Fibroblast of gingiva (primary cell): ENCODE results near the gene HOXD1.

Experiments used
- DNase-seq: peaks from one replicate; pipeline ENCODE4 v3.0.0-alpha.2; 2011; ENCODE audit warnings: low read depth

HOXD1 gene

GRCh38 chr2:176187899-176188773, at the start of gene HOXD1:
TSS of gene HOXD1 (plus strand) at chr2:176188668. CDS start at chr2:176188802, 134 bp downstream.
- DNase-seq, result no peak

DNA sequence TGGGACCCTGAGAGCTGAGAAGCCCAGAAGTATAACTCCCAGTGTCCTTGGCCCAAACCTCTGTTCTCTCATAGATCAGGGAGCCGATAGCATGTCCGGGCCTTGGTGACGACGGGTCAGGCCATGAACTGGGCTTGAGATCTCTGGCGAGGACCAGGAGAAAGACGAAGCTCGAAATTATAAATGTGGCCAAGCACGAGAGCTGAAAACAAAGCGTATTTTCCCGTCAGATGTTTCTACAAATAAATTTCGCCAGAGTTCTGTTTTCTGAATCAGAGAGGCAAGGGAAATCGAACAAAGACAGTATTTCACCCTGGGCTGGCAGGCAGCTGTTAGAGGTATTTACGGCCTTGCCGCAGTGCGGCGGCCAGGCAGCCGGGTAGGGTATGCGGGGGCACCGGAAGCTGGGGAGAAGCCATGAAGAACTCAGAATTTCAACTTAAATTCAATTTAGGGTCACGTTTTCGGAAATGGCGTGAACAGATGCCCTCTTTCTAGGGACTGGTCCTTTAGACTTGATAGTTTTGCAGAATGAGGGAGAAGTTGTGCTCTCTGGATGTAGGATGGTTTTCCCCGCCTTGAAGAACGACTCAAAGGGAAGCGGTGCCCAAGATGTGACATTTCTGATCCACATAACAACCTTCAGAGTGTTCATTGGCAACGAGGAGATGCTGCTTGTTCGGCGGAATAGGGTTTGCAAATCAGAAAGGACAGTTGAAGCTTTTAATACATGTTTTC, 49.4 kb upstream of the HOXD1 start:
- no peak for DNase-seq

GRCh38 chr2:176139661-176140512, 48.6 kb upstream of the HOXD1 start:
- DNase-seq, result no peak

DNA sequence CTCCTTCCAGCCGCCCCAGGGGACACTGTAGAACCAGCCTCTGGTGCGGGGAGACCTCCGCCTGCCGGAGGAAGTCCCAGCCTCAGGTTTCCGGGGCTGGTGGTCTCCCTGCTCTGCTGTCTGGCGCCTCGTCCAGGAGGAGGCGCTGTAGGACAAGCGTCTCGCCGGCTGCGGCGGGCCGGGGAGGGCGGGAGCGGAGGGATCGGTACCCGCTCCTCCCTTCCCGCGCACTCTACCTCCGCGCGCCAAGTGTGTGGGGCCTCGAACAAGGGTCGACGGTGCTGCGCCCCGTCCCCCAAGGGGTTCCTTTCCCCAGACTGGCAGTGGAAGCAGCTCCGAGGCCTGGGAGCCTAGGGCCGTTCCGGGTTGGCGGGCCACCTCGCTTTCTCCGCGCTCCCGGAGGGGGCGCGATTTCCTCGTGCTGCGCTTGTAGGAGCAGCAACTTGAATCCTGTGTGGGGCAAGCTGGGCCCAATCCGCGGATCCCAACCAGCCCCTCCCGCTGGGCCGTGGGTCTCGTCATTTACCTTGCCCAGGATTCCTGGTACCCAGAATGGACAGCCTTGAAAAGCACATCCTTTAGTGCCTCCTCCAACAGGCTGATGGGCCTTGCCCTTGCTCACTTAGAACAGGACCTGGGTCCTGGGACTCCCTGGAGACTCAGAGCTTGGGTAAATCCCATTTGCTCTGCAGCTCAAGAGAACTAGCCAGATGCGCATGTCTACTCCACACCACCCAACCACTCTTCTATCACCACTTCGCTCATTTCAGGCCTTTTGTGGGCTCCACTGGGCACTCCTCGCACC, 47.8 kb upstream of the HOXD1 start:
- peak; percentile 30 for DNase-seq

GRCh38 chr2:176142281-176142680, 46.2 kb upstream of the HOXD1 start:
- no peak for DNase-seq

- DNase-seq, result no peak
Observed at GRCh38 chr2:176145085-176145969, 43.1 kb upstream of the HOXD1 start.

DNA sequence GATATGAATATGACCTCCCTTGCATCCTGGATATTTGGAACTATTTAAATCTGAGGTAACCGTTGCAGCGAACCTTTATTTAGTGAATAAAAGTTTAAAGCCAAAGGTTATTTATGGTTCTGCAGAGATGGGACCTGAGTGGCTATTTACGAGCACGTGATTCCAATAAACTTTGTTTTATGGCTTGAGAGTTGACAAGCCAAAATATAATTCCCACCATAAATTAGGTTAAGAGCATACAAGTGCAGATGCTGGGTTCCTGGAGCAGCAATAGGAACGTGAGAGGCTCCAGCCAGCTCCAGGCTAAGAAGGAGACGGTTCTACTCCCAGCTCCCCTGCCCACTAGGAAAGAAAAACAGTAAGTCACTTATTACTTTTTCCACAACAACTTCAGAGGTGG, 42.4 kb upstream of the HOXD1 start:
- DNase-seq, result no peak

DNA sequence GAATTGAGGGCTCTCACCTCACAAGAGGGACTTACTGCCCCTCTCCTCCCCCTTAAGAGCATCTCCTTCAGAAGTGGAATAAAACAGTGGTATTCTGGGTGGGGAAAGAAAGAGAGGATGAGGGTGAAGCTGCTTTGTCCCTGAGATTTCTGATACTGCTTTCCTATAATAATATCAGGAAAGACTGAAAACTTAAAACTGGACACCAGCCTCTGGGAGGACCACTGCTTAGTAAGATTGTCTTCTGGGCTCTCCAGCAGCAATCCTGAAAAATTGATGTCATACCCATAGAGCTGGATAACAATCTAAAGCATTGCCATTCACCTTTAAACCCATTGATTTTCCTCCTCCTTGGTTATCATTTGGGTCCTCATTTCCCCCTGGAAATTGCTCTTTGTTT, 41.8 kb upstream of the HOXD1 start:
- DNase-seq, result no peak

- no peak for DNase-seq
Observed at GRCh38 chr2:176147210-176147799, 41.2 kb upstream of the HOXD1 start.

DNA sequence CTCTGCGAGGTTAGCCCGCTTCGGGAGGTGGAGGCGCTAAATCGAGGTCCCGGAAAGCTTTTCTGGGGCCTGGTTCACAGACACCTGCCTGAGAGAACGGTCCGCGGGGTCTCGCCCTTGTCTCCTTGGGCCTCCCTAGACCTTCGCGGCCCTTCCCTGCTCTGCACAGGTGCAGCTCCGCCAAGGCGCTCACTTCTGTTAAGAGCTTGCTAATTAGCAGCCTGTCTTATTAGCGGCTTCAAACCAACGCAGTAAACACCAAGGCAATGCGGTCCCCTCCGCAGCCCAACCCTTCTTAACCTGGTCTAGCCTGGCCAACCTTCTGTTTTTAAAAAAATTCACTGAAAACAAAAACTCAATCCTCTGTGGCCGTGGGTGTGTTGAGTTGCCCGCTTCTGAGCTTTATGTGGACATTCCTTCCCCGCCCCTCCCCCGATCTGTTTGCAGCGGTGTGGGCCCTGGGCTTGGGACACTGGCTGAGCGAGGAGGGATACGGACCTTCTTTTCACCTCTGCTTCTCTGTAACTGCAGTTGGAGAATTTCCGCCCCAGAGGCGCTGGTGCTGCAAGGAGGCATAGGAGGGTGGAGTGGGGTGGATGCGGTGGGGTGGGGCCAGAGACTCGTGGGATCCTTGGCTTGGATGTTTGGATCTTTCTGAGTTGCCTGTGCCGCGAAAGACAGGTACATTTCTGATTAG, 40.5 kb upstream of the HOXD1 start:
- no peak for DNase-seq

- no peak for DNase-seq
Observed at GRCh38 chr2:176148751-176149421, 39.6 kb upstream of the HOXD1 start.

GRCh38 chr2:176149481-176149938, 39.0 kb upstream of the HOXD1 start:
- no peak for DNase-seq

GRCh38 chr2:176149939-176150583, 38.4 kb upstream of the HOXD1 start:
- no peak for DNase-seq

DNA sequence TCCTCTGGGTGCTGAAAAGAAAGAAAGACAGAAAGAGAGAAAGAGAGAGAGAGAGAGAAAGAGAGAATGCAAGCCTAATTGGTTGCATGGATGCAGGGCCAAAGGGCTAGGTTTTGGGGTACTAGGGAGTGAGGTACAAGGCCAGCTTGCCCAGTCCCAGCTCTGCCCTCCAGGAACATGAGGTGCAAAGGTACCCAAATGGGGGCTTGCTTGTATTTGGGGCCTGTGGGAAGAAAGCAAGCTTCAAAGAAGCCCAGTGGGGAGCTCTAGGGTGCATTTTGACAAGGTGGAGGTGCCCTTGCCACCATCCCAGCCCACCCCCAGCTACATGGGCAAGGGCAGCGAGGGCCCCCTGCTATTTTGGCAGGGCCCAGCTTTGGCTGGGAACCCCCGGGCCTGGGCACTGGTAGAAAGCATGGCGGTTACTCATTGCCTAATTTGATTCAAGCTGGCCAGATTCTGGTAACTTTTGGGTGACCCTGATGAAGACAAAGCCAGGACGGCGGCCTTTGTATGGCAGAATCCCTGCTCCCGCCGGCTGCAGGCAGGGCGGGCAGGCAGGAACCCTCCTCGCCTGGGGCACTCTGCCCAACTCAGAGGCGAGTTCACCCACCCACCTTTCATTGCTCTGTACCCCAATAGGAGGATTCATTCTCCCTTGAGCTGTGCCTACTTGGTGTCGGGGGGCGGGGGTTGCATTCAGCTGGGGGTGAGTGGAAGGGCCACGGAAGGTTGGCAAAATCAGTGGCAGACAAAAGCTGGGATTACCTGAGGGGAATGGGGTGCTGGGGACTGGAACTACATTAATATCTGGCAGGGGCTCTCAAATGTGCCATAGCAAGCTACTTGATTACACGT, 37.7 kb upstream of the HOXD1 start:
- no peak for DNase-seq

DNA sequence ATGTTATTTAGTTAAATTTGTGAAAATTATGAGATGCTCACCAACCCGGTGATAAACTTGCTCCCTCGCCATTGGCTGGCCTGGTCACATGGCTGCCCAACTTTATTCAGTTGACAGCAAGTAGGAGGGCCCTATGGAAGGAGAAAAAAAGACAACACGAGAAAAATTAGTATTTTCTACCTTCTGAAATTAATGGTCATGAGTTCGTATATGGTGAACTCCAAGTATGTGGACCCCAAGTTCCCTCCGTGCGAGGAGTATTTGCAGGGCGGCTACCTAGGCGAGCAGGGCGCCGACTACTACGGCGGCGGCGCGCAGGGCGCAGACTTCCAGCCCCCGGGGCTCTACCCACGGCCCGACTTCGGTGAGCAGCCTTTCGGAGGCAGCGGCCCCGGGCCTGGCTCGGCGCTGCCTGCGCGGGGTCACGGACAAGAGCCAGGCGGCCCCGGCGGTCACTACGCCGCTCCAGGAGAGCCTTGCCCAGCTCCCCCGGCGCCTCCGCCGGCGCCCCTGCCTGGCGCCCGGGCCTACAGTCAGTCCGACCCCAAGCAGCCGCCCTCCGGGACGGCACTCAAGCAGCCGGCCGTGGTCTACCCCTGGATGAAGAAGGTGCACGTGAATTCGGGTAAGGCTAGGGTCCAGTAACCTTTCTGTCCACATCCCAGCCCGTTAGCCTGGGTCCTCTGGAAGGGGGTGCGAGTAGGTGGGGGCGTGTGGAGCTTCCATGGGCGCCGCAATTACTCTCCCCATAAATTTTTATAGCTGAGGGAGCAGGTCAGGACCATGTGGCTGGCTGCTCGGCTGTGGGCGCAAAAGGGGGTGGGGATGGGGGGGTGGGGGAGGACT, 36.8 kb upstream of the HOXD1 start, which contains the start of gene HOXD4:
HOXD4 (plus strand) TSS at position 109 of the 846 bp plus-strand sequence; CDS start at position 193, 84 bp downstream.
- no peak for DNase-seq
